ENCODE results near the gene CHSY3.

Gene CHSY3

DNA sequence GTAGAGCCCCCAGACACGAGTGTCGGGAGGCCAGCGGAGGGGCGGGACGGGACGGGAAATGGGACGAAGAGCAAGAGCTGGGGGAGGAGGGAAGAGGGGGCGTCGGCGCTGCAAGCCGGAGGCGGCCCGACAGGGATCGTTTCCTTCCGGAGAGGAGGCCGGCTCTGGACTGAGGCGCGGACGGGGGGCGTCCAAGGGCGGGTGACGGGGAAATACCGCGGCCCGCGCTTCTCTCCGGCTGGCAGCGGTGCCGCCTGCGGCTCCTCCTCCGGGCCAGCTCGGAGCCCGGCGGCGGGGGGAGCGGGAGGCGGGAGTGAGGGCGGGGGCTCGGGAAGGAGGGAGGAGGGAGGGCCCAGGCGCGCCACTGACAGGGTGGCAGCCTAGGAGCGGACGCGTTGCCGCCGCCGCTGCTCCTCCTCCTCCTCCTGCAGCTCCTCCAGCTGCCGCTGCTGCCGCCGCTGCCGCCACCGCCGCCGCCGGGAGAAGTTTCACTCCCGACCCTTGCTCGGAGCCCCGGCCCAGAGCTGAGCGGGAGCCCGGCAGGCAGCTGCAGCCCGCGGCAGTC, at the start of gene CHSY3:
TSS of gene CHSY3 (plus strand) at position 364 of the 565 bp plus-strand sequence.
- H3K27ac ChIP-seq (ENCODE audit: extremely low read depth, low read depth, low read length), result peak within 1 kb of the TSS; percentile 66; the same call in 1 of the 2 replicates
- H3K4me3 ChIP-seq (ENCODE audit: low read depth, low read length), result peak within 1 kb of the TSS; percentile 52
- POLR2A ChIA-PET, result interaction anchor here (0.6 kb wide), 3 partner anchors 282 to 1211 kb away, joined by 3 read pairs; no protein-coding TSS in a partner anchor
- TF ChIP-seq ZNF701 (tag by site-specific recombination; IDR thresholded peaks at IDR 0.05) (no peak), ZNF747 (tag by site-specific recombination; IDR thresholded peaks at IDR 0.05) (no peak), ZIC2 (tag by site-specific recombination; IDR thresholded peaks at IDR 0.05) (no peak), HOXC10 (CRISPR knock-in tag; IDR thresholded peaks at IDR 0.05) (no peak), SP3 (tag by site-specific recombination; IDR thresholded peaks at IDR 0.05) (peak; percentile 88), ZNF473 (tag by site-specific recombination; IDR thresholded peaks at IDR 0.05) (no peak), KLF16 (tag by site-specific recombination; IDR thresholded peaks at IDR 0.05) (peak; percentile 56; the same call in 1 of the 2 replicates), ZNF211 (tag by site-specific recombination; IDR thresholded peaks at IDR 0.05; ENCODE audit: low read depth) (no peak), ZNF830 (tag by site-specific recombination; IDR thresholded peaks at IDR 0.05; ENCODE audit: low read depth) (no peak), ZNF394 (tag by site-specific recombination; IDR thresholded peaks at IDR 0.05; ENCODE audit: borderline replicate concordance) (peak; percentile 73), OSR2 (tag by site-specific recombination; IDR thresholded peaks at IDR 0.05) (peak; percentile 20; the same call in 1 of the 2 replicates), ZBTB8A (tag by site-specific recombination; IDR thresholded peaks at IDR 0.05) (0 out of 2 replicates have a peak, but pooled peaks have one; percentile 23), ZNF114 (tag by site-specific recombination; IDR thresholded peaks at IDR 0.05) (no peak), HOXD13 (CRISPR knock-in tag; IDR thresholded peaks at IDR 0.05; ENCODE audit: borderline replicate concordance) (no peak), ZNF10 (tag by site-specific recombination; IDR thresholded peaks at IDR 0.05) (no peak), ZNF560 (tag by site-specific recombination; IDR thresholded peaks at IDR 0.05; ENCODE audit: borderline replicate concordance) (no peak), ZBTB20 (tag by site-specific recombination; IDR thresholded peaks at IDR 0.05) (peak; percentile 58; the same call in 1 of the 2 replicates)
- TF ChIP-seq, protein P1, sequence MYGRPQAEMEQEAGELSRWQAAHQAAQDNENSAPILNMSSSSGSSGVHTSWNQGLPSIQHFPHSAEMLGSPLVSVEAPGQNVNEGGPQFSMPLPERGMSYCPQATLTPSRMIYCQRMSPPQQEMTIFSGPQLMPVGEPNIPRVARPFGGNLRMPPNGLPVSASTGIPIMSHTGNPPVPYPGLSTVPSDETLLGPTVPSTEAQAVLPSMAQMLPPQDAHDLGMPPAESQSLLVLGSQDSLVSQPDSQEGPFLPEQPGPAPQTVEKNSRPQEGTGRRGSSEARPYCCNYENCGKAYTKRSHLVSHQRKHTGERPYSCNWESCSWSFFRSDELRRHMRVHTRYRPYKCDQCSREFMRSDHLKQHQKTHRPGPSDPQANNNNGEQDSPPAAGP (tag by site-specific recombination; IDR thresholded peaks at IDR 0.05), result peak; percentile 51; the same call in 1 of the 2 replicates
- TF ChIP-seq, protein P2, sequence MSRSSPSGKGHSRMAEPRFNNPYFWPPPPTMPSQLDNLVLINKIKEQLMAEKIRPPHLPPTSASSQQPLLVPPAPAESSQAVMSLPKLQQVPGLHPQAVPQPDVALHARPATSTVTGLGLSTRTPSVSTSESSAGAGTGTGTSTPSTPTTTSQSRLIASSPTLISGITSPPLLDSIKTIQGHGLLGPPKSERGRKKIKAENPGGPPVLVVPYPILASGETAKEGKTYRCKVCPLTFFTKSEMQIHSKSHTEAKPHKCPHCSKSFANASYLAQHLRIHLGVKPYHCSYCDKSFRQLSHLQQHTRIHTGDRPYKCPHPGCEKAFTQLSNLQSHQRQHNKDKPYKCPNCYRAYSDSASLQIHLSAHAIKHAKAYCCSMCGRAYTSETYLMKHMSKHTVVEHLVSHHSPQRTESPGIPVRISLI (tag by site-specific recombination; IDR thresholded peaks at IDR 0.05), result no peak
- TF ChIP-seq, protein P3, sequence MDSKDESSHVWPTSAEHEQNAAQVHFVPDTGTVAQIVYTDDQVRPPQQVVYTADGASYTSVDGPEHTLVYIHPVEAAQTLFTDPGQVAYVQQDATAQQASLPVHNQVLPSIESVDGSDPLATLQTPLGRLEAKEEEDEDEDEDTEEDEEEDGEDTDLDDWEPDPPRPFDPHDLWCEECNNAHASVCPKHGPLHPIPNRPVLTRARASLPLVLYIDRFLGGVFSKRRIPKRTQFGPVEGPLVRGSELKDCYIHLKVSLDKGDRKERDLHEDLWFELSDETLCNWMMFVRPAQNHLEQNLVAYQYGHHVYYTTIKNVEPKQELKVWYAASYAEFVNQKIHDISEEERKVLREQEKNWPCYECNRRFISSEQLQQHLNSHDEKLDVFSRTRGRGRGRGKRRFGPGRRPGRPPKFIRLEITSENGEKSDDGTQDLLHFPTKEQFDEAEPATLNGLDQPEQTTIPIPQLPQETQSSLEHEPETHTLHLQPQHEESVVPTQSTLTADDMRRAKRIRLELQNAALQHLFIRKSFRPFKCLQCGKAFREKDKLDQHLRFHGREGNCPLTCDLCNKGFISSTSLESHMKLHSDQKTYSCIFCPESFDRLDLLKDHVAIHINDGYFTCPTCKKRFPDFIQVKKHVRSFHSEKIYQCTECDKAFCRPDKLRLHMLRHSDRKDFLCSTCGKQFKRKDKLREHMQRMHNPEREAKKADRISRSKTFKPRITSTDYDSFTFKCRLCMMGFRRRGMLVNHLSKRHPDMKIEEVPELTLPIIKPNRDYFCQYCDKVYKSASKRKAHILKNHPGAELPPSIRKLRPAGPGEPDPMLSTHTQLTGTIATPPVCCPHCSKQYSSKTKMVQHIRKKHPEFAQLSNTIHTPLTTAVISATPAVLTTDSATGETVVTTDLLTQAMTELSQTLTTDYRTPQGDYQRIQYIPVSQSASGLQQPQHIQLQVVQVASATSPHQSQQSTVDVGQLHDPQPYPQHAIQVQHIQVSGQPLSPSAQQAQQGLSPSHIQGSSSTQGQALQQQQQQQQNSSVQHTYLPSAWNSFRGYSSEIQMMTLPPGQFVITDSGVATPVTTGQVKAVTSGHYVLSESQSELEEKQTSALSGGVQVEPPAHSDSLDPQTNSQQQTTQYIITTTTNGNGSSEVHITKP (tag by site-specific recombination; IDR thresholded peaks at IDR 0.05), result peak; percentile 22; the same call in 1 of the 2 replicates
- TF ChIP-seq, protein P4, sequence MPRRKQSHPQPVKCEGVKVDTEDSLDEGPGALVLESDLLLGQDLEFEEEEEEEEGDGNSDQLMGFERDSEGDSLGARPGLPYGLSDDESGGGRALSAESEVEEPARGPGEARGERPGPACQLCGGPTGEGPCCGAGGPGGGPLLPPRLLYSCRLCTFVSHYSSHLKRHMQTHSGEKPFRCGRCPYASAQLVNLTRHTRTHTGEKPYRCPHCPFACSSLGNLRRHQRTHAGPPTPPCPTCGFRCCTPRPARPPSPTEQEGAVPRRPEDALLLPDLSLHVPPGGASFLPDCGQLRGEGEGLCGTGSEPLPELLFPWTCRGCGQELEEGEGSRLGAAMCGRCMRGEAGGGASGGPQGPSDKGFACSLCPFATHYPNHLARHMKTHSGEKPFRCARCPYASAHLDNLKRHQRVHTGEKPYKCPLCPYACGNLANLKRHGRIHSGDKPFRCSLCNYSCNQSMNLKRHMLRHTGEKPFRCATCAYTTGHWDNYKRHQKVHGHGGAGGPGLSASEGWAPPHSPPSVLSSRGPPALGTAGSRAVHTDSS (tag by site-specific recombination; IDR thresholded peaks at IDR 0.05), result peak; percentile 49; the same call in 1 of the 2 replicates
- TF ChIP-seq, protein P5, sequence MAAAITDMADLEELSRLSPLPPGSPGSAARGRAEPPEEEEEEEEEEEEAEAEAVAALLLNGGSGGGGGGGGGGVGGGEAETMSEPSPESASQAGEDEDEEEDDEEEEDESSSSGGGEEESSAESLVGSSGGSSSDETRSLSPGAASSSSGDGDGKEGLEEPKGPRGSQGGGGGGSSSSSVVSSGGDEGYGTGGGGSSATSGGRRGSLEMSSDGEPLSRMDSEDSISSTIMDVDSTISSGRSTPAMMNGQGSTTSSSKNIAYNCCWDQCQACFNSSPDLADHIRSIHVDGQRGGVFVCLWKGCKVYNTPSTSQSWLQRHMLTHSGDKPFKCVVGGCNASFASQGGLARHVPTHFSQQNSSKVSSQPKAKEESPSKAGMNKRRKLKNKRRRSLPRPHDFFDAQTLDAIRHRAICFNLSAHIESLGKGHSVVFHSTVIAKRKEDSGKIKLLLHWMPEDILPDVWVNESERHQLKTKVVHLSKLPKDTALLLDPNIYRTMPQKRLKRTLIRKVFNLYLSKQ (tag by site-specific recombination; IDR thresholded peaks at IDR 0.05; ENCODE audit: borderline replicate concordance), result no peak
- TF ChIP-seq, protein P6, sequence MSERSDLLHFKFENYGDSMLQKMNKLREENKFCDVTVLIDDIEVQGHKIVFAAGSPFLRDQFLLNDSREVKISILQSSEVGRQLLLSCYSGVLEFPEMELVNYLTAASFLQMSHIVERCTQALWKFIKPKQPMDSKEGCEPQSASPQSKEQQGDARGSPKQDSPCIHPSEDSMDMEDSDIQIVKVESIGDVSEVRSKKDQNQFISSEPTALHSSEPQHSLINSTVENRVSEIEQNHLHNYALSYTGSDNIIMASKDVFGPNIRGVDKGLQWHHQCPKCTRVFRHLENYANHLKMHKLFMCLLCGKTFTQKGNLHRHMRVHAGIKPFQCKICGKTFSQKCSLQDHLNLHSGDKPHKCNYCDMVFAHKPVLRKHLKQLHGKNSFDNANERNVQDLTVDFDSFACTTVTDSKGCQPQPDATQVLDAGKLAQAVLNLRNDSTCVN (tag by site-specific recombination; optimal IDR thresholded peaks at IDR 0.05), result peak; percentile 34
- TF ChIP-seq, protein P7, sequence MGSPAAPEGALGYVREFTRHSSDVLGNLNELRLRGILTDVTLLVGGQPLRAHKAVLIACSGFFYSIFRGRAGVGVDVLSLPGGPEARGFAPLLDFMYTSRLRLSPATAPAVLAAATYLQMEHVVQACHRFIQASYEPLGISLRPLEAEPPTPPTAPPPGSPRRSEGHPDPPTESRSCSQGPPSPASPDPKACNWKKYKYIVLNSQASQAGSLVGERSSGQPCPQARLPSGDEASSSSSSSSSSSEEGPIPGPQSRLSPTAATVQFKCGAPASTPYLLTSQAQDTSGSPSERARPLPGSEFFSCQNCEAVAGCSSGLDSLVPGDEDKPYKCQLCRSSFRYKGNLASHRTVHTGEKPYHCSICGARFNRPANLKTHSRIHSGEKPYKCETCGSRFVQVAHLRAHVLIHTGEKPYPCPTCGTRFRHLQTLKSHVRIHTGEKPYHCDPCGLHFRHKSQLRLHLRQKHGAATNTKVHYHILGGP (tag by site-specific recombination; IDR thresholded peaks at IDR 0.05), result no peak

More for the DNA sequence above, at the start of gene CHSY3:
- H3K9me3 ChIP-seq (ENCODE audit: control insufficient read depth, insufficient read depth, low read depth, low read length), result no peaks in the 10 kb centered on the region
- CTCF ChIA-PET, result interaction anchor here (1.0 to 1.1 kb wide), 2 partner anchors 149 to 238 kb away, joined by 3 read pairs; no protein-coding TSS in a partner anchor
- H3K36me3 ChIP-seq (ENCODE audit: control insufficient read depth in 2 of 2, insufficient read depth in 1 of 2, low read length in 2 of 2), result no peaks in the 10 kb centered on the region
- no peaks in the 10 kb centered on the region for H3K4me1 ChIP-seq (ENCODE audit: control insufficient read depth, insufficient read depth, low read length)

Measured in HEK293 (cell line).